Upper lobe of left lung (tissue), 4 donors: ENCODE results near the gene PRKD3.

Experiments
- POLR2A ChIP-seq, 4 donors: fragments of 450-650 bp; IDR thresholded peaks; one replicate each; pipeline ENCODE4 v1.5.1; 2016 to 2017; ENCODE audit warnings: antibody characterized with exemption in 4 of 4, mild to moderate bottlenecking in 2 of 4
- POLR2AphosphoS5 ChIP-seq, 2 donors: sonication (generic); formaldehyde crosslinking; IDR thresholded peaks; one replicate each; pipeline ENCODE4 v1.5.1; 2017; ENCODE audit warnings: antibody characterized with exemption in 2 of 2
- TF ChIP-seq, protein P1 (sequence below), 6 experiments: fragments of 450-650 bp in 4 of 6; fragments of 200-600 bp in 2 of 6; sonication (generic) in 2 of 6; IDR thresholded peaks; one replicate each; pipeline ENCODE4 v1.5.1; 2016 to 2019; ENCODE audit warnings: antibody characterized with exemption in 6 of 6

DNA sequence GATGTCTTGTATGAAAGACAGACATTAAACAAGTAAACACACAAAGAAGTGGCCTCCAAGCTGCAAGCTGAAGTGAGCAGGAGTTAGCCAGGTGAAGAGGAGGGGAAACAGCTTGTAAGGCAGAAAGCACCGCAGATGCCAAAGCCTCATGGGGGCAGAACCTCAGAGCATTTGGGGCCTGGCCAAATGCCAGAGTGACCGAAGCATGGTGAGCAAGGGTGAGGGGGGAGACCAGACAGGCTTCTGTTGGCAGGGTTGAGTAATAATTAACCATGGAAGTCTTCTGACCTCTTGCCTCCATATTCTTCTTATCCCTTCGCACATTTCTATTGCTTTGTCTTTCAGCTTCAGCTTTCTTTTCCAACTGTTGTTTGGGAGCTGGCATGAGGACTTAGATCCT lies 25.4 kb upstream of the PRKD3 start:
- TF ChIP-seq, protein P1, sequence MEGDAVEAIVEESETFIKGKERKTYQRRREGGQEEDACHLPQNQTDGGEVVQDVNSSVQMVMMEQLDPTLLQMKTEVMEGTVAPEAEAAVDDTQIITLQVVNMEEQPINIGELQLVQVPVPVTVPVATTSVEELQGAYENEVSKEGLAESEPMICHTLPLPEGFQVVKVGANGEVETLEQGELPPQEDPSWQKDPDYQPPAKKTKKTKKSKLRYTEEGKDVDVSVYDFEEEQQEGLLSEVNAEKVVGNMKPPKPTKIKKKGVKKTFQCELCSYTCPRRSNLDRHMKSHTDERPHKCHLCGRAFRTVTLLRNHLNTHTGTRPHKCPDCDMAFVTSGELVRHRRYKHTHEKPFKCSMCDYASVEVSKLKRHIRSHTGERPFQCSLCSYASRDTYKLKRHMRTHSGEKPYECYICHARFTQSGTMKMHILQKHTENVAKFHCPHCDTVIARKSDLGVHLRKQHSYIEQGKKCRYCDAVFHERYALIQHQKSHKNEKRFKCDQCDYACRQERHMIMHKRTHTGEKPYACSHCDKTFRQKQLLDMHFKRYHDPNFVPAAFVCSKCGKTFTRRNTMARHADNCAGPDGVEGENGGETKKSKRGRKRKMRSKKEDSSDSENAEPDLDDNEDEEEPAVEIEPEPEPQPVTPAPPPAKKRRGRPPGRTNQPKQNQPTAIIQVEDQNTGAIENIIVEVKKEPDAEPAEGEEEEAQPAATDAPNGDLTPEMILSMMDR (IDR thresholded peaks at IDR 0.05) = no peak
- TF ChIP-seq POLR2AphosphoS5 (IDR thresholded peaks at IDR 0.05) (no peak), POLR2A (IDR thresholded peaks at IDR 0.05) (no peak)
